ENCODE data around the gene MED27.

GRCh38 chr9:131879911-131880290 lies 199.8 kb downstream of the MED27 start:
- no peak for TF ChIP-seq ZNF24 (tag by site-specific recombination; IDR thresholded peaks at IDR 0.05)
- TF ChIP-seq ZNF704 (tag by site-specific recombination; IDR thresholded peaks at IDR 0.05) = no peak
- no peak for TF ChIP-seq ZNF701 (tag by site-specific recombination; IDR thresholded peaks at IDR 0.05)
- TF ChIP-seq CTCF (tag by site-specific recombination; IDR thresholded peaks at IDR 0.05) = no peak
- TF ChIP-seq ATF2 (tag by site-specific recombination; IDR thresholded peaks at IDR 0.05; ENCODE audit: low read depth) = no peak
- TF ChIP-seq SALL2 (tag by site-specific recombination; IDR thresholded peaks at IDR 0.05; ENCODE audit: borderline replicate concordance) = no peak
- no peak for TF ChIP-seq MZF1 (tag by site-specific recombination; IDR thresholded peaks at IDR 0.05; ENCODE audit: borderline replicate concordance)
- TF ChIP-seq ZNF639 (tag by site-specific recombination; IDR thresholded peaks at IDR 0.05) = no peak
- no peak for TF ChIP-seq ZFP37 (tag by site-specific recombination; IDR thresholded peaks at IDR 0.05)

Data from HEK293 (cell line).